Measurements from ENCODE around the gene TMC3. TPM values are rescaled to one million over a fixed set of nuclear protein-coding genes. Genes with fewer than 3 reads are reported as not detected.

TMC3 gene
- total RNA-seq, 1 donor from 2014 or later: not detected

GRCh38 chr15:81372575-81372974 lies 1.4 kb downstream of the TMC3 start:
- Mint-ChIP-seq H3K4me3 (ENCODE audit: unreplicated experiment) (no peak overlapping the region), H3K36me3 (ENCODE audit: low read depth) (peaks cover 1% of the 10 kb centered on the region), H3K9me3 (ENCODE audit: low read depth) (no peaks in the 10 kb centered on the region), H3K4me1 (ENCODE audit: low read depth) (no peaks in the 10 kb centered on the region), H3K27ac (ENCODE audit: unreplicated experiment) (no peak overlapping the region), H3K27me3 (ENCODE audit: low read depth) (peaks cover 6% of the 10 kb centered on the region)
- TF ChIP-seq CTCF (IDR thresholded peaks at IDR 0.05): no peak
- DNase-seq (ENCODE audit: low spot score): no peak

GRCh38 chr15:81363718-81364500 lies 10.1 kb downstream of the TMC3 start:
- TF ChIP-seq CTCF (IDR thresholded peaks at IDR 0.05): no peak
- no peak overlapping the region for H3K27ac Mint-ChIP-seq (ENCODE audit: unreplicated experiment)
- H3K4me1 Mint-ChIP-seq (ENCODE audit: low read depth): no peaks in the 10 kb centered on the region
- no peak overlapping the region for H3K4me3 Mint-ChIP-seq (ENCODE audit: unreplicated experiment)
- peaks cover 5% of the 10 kb centered on the region for H3K27me3 Mint-ChIP-seq (ENCODE audit: low read depth)
- H3K9me3 Mint-ChIP-seq (ENCODE audit: low read depth): peaks cover 5% of the 10 kb centered on the region
- no peak for DNase-seq (ENCODE audit: low spot score)
- H3K36me3 Mint-ChIP-seq (ENCODE audit: low read depth): peaks cover 7% of the 10 kb centered on the region

GRCh38 chr15:81363276-81363675 lies 10.7 kb downstream of the TMC3 start:
- Mint-ChIP-seq H3K36me3 (ENCODE audit: low read depth) (peaks cover 5% of the 10 kb centered on the region), H3K9me3 (ENCODE audit: low read depth) (peaks cover 5% of the 10 kb centered on the region), H3K27ac (ENCODE audit: unreplicated experiment) (no peak overlapping the region), H3K27me3 (ENCODE audit: low read depth) (peaks cover 6% of the 10 kb centered on the region), H3K4me1 (ENCODE audit: low read depth) (no peaks in the 10 kb centered on the region), H3K4me3 (ENCODE audit: unreplicated experiment) (no peak overlapping the region)
- no peak for TF ChIP-seq CTCF (IDR thresholded peaks at IDR 0.05)
- no peak for DNase-seq (ENCODE audit: low spot score)

DNA sequence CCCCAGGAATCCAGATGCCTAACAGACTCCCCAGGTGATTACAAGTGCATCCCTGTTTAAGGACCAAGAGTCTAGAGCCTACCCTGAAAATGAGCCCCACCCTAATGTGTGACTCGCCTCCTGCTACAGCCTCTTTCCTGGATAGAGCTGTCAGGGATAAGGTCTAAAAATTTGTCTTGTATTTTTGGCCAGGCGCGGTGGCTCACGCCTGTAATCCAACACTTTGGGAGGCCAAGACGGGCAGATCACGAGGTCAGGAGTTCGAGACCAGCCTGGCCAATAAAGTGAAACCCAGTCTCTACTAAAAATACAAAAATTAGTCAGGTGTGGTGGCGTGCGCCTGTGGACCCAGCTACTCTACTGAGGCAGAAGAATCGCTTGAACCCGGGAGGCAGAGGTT lies 11.2 kb downstream of the TMC3 start:
- peaks cover 8% of the 10 kb centered on the region for H3K27me3 Mint-ChIP-seq (ENCODE audit: low read depth)
- no peak overlapping the region for H3K27ac Mint-ChIP-seq (ENCODE audit: unreplicated experiment)
- H3K9me3 Mint-ChIP-seq (ENCODE audit: low read depth): peaks cover 5% of the 10 kb centered on the region
- TF ChIP-seq CTCF (IDR thresholded peaks at IDR 0.05): no peak
- no peaks in the 10 kb centered on the region for H3K4me1 Mint-ChIP-seq (ENCODE audit: low read depth)
- no peak for DNase-seq (ENCODE audit: low spot score)
- H3K36me3 Mint-ChIP-seq (ENCODE audit: low read depth): peaks cover 5% of the 10 kb centered on the region
- no peak overlapping the region for H3K4me3 Mint-ChIP-seq (ENCODE audit: unreplicated experiment)

DNA sequence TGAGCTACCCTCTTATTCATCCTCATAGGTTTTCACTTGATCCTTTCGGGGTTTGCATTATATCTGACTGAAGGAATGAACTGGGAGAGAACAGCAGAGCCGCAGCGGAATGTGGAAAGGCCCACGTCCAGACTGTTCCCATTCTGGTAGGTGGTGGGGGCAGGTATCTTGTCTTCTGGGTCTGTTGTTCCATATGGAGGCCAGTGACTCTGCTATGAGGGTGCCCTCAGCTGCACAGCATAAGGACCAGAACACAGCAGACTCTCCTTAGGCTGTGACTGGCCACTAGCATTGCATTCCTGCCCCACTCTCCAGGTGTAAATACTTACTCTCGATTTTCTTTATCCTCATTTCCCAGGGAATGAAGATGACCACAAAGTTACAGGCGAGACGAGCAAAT lies 12.1 kb downstream of the TMC3 start:
- Mint-ChIP-seq H3K27me3 (ENCODE audit: low read depth) (peaks cover 10% of the 10 kb centered on the region), H3K4me1 (ENCODE audit: low read depth) (no peaks in the 10 kb centered on the region), H3K27ac (ENCODE audit: unreplicated experiment) (no peak overlapping the region), H3K36me3 (ENCODE audit: low read depth) (peaks cover 5% of the 10 kb centered on the region), H3K9me3 (ENCODE audit: low read depth) (peaks cover 5% of the 10 kb centered on the region), H3K4me3 (ENCODE audit: unreplicated experiment) (no peak overlapping the region)
- no peak for DNase-seq (ENCODE audit: low spot score)
- no peak for TF ChIP-seq CTCF (IDR thresholded peaks at IDR 0.05)
